ENCODE results near the gene EPS15. TPM values are rescaled to one million over a fixed set of nuclear protein-coding genes. Genes with fewer than 3 reads are reported as not detected.

Gene EPS15
- total and polyA plus RNA-seq, 9 of the 15 experiments (the other 6 are each of a cell fraction or from before 2014, with no cell fraction given), result 23.1 to 69.0 (median 41.7) TPM

GRCh38 chr1:51519865-51520699 lies 1.0 kb upstream of the EPS15 start (continued):
- TF ChIP-seq ZNF592 (IDR thresholded peaks at IDR 0.05) (peak; percentile 67), ZNF143 (CRISPR knock-in tag; IDR thresholded peaks at IDR 0.05) (no peak), ZHX1 (conservative IDR thresholded peaks at IDR 0.05; ENCODE audit: low read length) (no peak), SMAD3 (CRISPR knock-in tag; conservative IDR thresholded peaks at IDR 0.05) (0 out of 2 replicates have a peak, but pooled peaks have one; percentile 67), PKNOX1 (IDR thresholded peaks at IDR 0.05) (no peak), DMBX1 (CRISPR knock-in tag; IDR thresholded peaks at IDR 0.05; ENCODE audit: borderline replicate concordance) (peak; percentile 69; the same call in 1 of the 2 replicates), TAF1 (IDR thresholded peaks at IDR 0.05; ENCODE audit: control insufficient read depth, extremely low read depth, insufficient read depth, low read length, severe bottlenecking) (no peak)
- TF ChIP-seq, protein P1, sequence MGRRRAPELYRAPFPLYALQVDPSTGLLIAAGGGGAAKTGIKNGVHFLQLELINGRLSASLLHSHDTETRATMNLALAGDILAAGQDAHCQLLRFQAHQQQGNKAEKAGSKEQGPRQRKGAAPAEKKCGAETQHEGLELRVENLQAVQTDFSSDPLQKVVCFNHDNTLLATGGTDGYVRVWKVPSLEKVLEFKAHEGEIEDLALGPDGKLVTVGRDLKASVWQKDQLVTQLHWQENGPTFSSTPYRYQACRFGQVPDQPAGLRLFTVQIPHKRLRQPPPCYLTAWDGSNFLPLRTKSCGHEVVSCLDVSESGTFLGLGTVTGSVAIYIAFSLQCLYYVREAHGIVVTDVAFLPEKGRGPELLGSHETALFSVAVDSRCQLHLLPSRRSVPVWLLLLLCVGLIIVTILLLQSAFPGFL (CRISPR knock-in tag; IDR thresholded peaks at IDR 0.05), result no peak
- TF ChIP-seq, protein P2, sequence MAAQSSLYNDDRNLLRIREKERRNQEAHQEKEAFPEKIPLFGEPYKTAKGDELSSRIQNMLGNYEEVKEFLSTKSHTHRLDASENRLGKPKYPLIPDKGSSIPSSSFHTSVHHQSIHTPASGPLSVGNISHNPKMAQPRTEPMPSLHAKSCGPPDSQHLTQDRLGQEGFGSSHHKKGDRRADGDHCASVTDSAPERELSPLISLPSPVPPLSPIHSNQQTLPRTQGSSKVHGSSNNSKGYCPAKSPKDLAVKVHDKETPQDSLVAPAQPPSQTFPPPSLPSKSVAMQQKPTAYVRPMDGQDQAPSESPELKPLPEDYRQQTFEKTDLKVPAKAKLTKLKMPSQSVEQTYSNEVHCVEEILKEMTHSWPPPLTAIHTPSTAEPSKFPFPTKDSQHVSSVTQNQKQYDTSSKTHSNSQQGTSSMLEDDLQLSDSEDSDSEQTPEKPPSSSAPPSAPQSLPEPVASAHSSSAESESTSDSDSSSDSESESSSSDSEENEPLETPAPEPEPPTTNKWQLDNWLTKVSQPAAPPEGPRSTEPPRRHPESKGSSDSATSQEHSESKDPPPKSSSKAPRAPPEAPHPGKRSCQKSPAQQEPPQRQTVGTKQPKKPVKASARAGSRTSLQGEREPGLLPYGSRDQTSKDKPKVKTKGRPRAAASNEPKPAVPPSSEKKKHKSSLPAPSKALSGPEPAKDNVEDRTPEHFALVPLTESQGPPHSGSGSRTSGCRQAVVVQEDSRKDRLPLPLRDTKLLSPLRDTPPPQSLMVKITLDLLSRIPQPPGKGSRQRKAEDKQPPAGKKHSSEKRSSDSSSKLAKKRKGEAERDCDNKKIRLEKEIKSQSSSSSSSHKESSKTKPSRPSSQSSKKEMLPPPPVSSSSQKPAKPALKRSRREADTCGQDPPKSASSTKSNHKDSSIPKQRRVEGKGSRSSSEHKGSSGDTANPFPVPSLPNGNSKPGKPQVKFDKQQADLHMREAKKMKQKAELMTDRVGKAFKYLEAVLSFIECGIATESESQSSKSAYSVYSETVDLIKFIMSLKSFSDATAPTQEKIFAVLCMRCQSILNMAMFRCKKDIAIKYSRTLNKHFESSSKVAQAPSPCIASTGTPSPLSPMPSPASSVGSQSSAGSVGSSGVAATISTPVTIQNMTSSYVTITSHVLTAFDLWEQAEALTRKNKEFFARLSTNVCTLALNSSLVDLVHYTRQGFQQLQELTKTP (IDR thresholded peaks at IDR 0.05; ENCODE audit: low read depth in 1 of 2, partially characterized antibody in 2 of 2), result peak in 1 of 2 experiments; percentile 35
- TF ChIP-seq, protein P3, sequence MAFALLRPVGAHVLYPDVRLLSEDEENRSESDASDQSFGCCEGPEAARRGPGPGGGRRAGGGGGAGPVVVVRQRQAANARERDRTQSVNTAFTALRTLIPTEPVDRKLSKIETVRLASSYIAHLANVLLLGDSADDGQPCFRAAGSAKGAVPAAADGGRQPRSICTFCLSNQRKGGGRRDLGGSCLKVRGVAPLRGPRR (CRISPR knock-in tag; IDR thresholded peaks at IDR 0.05), result no peak

All from K562 (cell line).